WTC11 (cell line): ENCODE data around the gene CCNJ. TPM values are rescaled to one million over a fixed set of nuclear protein-coding genes. Genes with fewer than 3 reads are reported as not detected.

Experiments
- ATAC-seq: fragments of 200-7000 bp; cut with Tn5 transposase; 2 replicates; pipeline ENCODE4 v1.10.0; 2021; ENCODE audit warnings: mild to moderate bottlenecking, moderate library complexity
- CTCF ChIA-PET: fragments of 300-600 bp; sonication (Branson Sonifier 250); formaldehyde crosslinking; loops from one replicate; lab custom pipeline; 2021; ENCODE audit warnings: antibody characterized with exemption; lab: Charles Lee
- POLR2A ChIA-PET: fragments of 350-600 bp; sonication (Branson Sonifier 250); formaldehyde crosslinking; loops from one replicate; lab custom pipeline; 2021; ENCODE audit warnings: antibody characterized with exemption; lab: Charles Lee
- DNase-seq: peaks from one replicate; pipeline ENCODE4 v3.0.0; 2021; ENCODE audit warnings: low spot score
- H3K27ac Mint-ChIP-seq: 2 replicates; pipeline ENCODE4 v1.8.0; 2021; ENCODE audit warnings: mixed read lengths
- H3K27me3 Mint-ChIP-seq: 2 replicates; pipeline ENCODE4 v1.8.0; 2021; ENCODE audit warnings: low read depth, mild to moderate bottlenecking, moderate library complexity, mixed read lengths
- H3K36me3 Mint-ChIP-seq: 2 replicates; pipeline ENCODE4 v1.8.0; 2021; ENCODE audit warnings: mixed read lengths
- H3K4me1 Mint-ChIP-seq: 2 replicates; pipeline ENCODE4 v1.8.0; 2022; ENCODE audit warnings: mixed read lengths
- H3K4me3 Mint-ChIP-seq: 2 replicates; pipeline ENCODE4 v1.8.0; 2021; ENCODE audit warnings: mild to moderate bottlenecking, moderate library complexity, mixed read lengths
- H3K9me3 Mint-ChIP-seq: 2 replicates; pipeline ENCODE4 v1.8.0; 2021; ENCODE audit warnings: mixed read lengths
- ATF1 ChIP-seq: sonication (generic); formaldehyde crosslinking; IDR thresholded peaks from 2 replicates; pipeline ENCODE4 v1.8.1; 2023; ENCODE audit warnings: mild to moderate bottlenecking, moderate library complexity, missing genetic modification reagents
- ATF6 ChIP-seq: sonication (generic); formaldehyde crosslinking; IDR thresholded peaks from 2 replicates; pipeline ENCODE4 v1.8.1; 2023; ENCODE audit warnings: mild to moderate bottlenecking, missing genetic modification reagents
- CBFB ChIP-seq: sonication (generic); formaldehyde crosslinking; IDR thresholded peaks from 2 replicates; pipeline ENCODE4 v1.8.1; 2022; ENCODE audit warnings: mild to moderate bottlenecking, low read depth, missing genetic modification reagents
- FOXJ3 ChIP-seq: sonication (generic); formaldehyde crosslinking; IDR thresholded peaks from 2 replicates; pipeline ENCODE4 v1.9.0; 2021; ENCODE audit warnings: missing genetic modification reagents, mild to moderate bottlenecking, borderline replicate concordance
- IRF1 ChIP-seq: sonication (generic); formaldehyde crosslinking; IDR thresholded peaks from 2 replicates; pipeline ENCODE4 v1.8.0; 2023; ENCODE audit warnings: missing genetic modification reagents
- NFYB ChIP-seq: sonication (generic); formaldehyde crosslinking; conservative IDR thresholded peaks from 2 replicates; pipeline ENCODE4 v1.8.0; 2022; ENCODE audit warnings: low read depth, missing genetic modification reagents
- NR2C2 ChIP-seq: sonication (generic); formaldehyde crosslinking; IDR thresholded peaks from 2 replicates; pipeline ENCODE4 v1.8.0; 2022; ENCODE audit warnings: mild to moderate bottlenecking, missing genetic modification reagents
- RORB ChIP-seq: fragments of 250-450 bp; sonication (Bioruptor Pico); IDR thresholded peaks from 2 replicates; pipeline ENCODE4 v1.9.0; 2021; ENCODE audit warnings: mild to moderate bottlenecking
- SP1 ChIP-seq: sonication (generic); formaldehyde crosslinking; conservative IDR thresholded peaks from 2 replicates; pipeline ENCODE4 v1.8.1; 2022; ENCODE audit warnings: missing genetic modification reagents
- STAT6 ChIP-seq: sonication (generic); formaldehyde crosslinking; conservative IDR thresholded peaks from 2 replicates; pipeline ENCODE4 v1.8.1; 2023; ENCODE audit warnings: mild to moderate bottlenecking, low read depth, missing genetic modification reagents, moderate library complexity
- TEAD1 ChIP-seq: sonication (generic); formaldehyde crosslinking; IDR thresholded peaks from 2 replicates; pipeline ENCODE4 v1.8.0; 2022; ENCODE audit warnings: mild to moderate bottlenecking, missing genetic modification reagents
- TP53 ChIP-seq: sonication (generic); formaldehyde crosslinking; IDR thresholded peaks from 2 replicates; pipeline ENCODE4 v1.8.1; 2023; ENCODE audit warnings: mild to moderate bottlenecking, missing genetic modification reagents
- ZNF317 ChIP-seq: sonication (generic); formaldehyde crosslinking; IDR thresholded peaks from 2 replicates; pipeline ENCODE4 v1.8.1; 2023; ENCODE audit warnings: low read depth, mild to moderate bottlenecking, moderate library complexity, missing genetic modification reagents, borderline replicate concordance
- ZNF416 ChIP-seq: fragments of 250-450 bp; sonication (Bioruptor Pico); IDR thresholded peaks from 2 replicates; pipeline ENCODE4 v1.9.0; 2021; ENCODE audit warnings: mild to moderate bottlenecking, inconsistent platforms
- ZNF423 ChIP-seq: fragments of 250-450 bp; sonication (Bioruptor Pico); IDR thresholded peaks from 2 replicates; pipeline ENCODE4 v2.1.2; 2022; ENCODE audit warnings: mild to moderate bottlenecking, moderate library complexity
- ZNF671 ChIP-seq: fragments of 250-450 bp; sonication (Bioruptor Pico); IDR thresholded peaks from 2 replicates; pipeline ENCODE4 v1.8.0; 2021; ENCODE audit warnings: mild to moderate bottlenecking
- total RNA-seq: library from RNA; stranded (reverse); gene quantifications from 3 replicates; pipeline ENCODE4 v1.2.3, GENCODE V29; 2021
- TF ChIP-seq, protein P1 (sequence below): sonication (generic); formaldehyde crosslinking; IDR thresholded peaks from 2 replicates; pipeline ENCODE4 v1.8.1; 2023; ENCODE audit warnings: mild to moderate bottlenecking, missing genetic modification reagents
- TF ChIP-seq, protein P2 (sequence below): sonication (generic); formaldehyde crosslinking; IDR thresholded peaks from 2 replicates; pipeline ENCODE4 v1.8.1; 2022; ENCODE audit warnings: low read depth, missing genetic modification reagents, borderline replicate concordance
- TF ChIP-seq, protein P3 (sequence below): sonication (generic); formaldehyde crosslinking; IDR thresholded peaks from 2 replicates; pipeline ENCODE4 v1.8.0; 2023; ENCODE audit warnings: missing genetic modification reagents, mild to moderate bottlenecking, borderline replicate concordance

CCNJ gene
- total RNA-seq, 1 experiment from 2014 or later, result 25.7 TPM

DNA sequence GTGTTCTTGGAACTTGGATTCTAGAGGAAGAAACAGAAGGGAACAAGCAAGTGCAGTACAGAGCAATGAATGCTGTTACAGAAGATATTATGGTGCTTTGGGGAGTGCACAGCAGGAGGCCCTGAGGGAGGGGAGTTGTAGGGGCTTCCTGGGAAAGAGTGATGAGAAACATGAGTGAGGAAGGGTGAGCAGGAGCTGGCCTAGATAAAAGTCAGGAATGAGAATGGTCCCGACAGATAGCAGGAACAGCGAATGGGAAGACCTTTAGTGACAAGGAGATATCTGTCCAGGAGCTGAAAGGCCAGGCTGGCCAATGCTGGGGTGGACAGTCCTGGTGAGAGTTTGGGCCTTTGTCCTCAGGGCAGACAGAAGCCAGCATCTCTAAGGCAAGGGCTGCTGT, 20.6 kb upstream of the CCNJ start:
- no peak for TF ChIP-seq CBFB (CRISPR knock-in tag)
- TF ChIP-seq NFYB (CRISPR knock-in tag), result no peak
- TF ChIP-seq TP53 (CRISPR knock-in tag), result no peak
- TF ChIP-seq, all 79 proteins: peak for 0
- Mint-ChIP-seq H3K9me3 (no peaks in the 10 kb centered on the region), H3K27me3 (no peaks in the 10 kb centered on the region), H3K36me3 (no peaks in the 10 kb centered on the region), H3K27ac (no peak overlapping the region), H3K4me1 (no peaks in the 10 kb centered on the region), H3K4me3 (no peak overlapping the region)
- DNase-seq (no peak), ATAC-seq (no peak)
- ChIA-PET CTCF (no interaction called here), POLR2A (no interaction called here)

DNA sequence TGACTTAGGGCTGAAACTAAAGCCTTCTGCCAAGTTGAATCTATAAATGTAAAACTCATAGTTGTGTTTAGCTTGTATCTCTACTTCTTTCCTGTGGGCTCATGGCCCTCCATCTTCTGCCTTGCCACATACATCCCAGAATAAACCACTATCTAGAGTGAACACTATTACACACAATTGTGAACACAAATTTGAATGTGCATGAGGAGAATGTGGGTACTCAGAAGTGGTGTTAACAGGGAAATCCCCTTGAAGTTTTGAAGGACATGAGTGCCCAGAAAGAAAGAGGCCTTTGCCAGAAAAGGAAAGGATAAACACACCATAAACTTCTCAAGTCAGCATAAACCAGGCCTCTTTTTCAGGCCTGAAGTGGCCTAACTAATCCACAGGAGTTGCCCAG, 20.2 kb upstream of the CCNJ start:
- H3K36me3 Mint-ChIP-seq, result no peaks in the 10 kb centered on the region
- no peak for DNase-seq
- ATAC-seq, result no peak
- no peaks in the 10 kb centered on the region for H3K4me1 Mint-ChIP-seq
- no peak for TF ChIP-seq RORB (CRISPR knock-in tag)
- TF ChIP-seq IRF1 (CRISPR knock-in tag), result no peak
- no peak for TF ChIP-seq TEAD1 (CRISPR knock-in tag)
- TF ChIP-seq, protein P1, sequence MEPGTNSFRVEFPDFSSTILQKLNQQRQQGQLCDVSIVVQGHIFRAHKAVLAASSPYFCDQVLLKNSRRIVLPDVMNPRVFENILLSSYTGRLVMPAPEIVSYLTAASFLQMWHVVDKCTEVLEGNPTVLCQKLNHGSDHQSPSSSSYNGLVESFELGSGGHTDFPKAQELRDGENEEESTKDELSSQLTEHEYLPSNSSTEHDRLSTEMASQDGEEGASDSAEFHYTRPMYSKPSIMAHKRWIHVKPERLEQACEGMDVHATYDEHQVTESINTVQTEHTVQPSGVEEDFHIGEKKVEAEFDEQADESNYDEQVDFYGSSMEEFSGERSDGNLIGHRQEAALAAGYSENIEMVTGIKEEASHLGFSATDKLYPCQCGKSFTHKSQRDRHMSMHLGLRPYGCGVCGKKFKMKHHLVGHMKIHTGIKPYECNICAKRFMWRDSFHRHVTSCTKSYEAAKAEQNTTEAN (CRISPR knock-in tag), result no peak
- TF ChIP-seq, protein P2, sequence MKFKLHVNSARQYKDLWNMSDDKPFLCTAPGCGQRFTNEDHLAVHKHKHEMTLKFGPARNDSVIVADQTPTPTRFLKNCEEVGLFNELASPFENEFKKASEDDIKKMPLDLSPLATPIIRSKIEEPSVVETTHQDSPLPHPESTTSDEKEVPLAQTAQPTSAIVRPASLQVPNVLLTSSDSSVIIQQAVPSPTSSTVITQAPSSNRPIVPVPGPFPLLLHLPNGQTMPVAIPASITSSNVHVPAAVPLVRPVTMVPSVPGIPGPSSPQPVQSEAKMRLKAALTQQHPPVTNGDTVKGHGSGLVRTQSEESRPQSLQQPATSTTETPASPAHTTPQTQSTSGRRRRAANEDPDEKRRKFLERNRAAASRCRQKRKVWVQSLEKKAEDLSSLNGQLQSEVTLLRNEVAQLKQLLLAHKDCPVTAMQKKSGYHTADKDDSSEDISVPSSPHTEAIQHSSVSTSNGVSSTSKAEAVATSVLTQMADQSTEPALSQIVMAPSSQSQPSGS, result no peak
- TF ChIP-seq STAT6 (CRISPR knock-in tag), result no peak
- ChIA-PET POLR2A (no interaction called here), CTCF (interaction anchor here (1.0 kb wide), 1 partner anchor 206 kb away, joined by 4 read pairs; no protein-coding TSS in a partner anchor)
- no peaks in the 10 kb centered on the region for H3K9me3 Mint-ChIP-seq
- H3K27ac Mint-ChIP-seq, result no peak overlapping the region
- H3K27me3 Mint-ChIP-seq, result no peaks in the 10 kb centered on the region
- no peak overlapping the region for H3K4me3 Mint-ChIP-seq

DNA sequence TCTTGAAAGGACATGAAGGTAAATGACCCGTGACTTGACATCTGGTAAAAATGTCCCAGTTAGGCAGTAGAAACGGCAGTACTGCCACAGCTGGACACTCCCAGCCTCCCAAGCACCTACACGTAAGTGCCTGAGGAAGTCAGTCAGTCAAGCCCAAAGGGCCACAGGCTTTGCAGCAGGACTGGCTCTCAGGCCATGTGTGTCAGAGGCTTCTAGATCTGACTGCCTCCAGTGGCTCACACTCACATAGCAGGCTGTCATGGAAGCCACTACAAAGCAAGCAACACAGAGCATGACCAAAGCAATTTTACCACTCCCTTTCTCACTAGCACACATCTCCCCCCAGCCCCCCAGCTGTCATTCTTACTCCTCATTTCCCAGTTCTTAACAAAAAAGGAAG, 17.8 kb upstream of the CCNJ start:
- Mint-ChIP-seq H3K27me3 (no peaks in the 10 kb centered on the region), H3K27ac (no peak overlapping the region), H3K9me3 (no peaks in the 10 kb centered on the region), H3K4me1 (no peaks in the 10 kb centered on the region), H3K4me3 (no peak overlapping the region), H3K36me3 (no peaks in the 10 kb centered on the region)
- ChIA-PET POLR2A (no interaction called here), CTCF (no interaction called here)
- ATAC-seq, result peak; percentile 100
- peak; percentile 52 for DNase-seq
- TF ChIP-seq ZNF423 (CRISPR knock-in tag) (no peak), FOXJ3 (CRISPR knock-in tag) (no peak), CBFB (CRISPR knock-in tag) (no peak), NR2C2 (CRISPR knock-in tag) (no peak), ZNF416 (CRISPR knock-in tag) (no peak), ATF6 (CRISPR knock-in tag) (no peak), ZNF317 (CRISPR knock-in tag) (no peak), ATF1 (CRISPR knock-in tag) (no peak), ZNF671 (CRISPR knock-in tag) (no peak), IRF1 (CRISPR knock-in tag) (no peak), SP1 (CRISPR knock-in tag) (no peak)
- TF ChIP-seq, protein P3, sequence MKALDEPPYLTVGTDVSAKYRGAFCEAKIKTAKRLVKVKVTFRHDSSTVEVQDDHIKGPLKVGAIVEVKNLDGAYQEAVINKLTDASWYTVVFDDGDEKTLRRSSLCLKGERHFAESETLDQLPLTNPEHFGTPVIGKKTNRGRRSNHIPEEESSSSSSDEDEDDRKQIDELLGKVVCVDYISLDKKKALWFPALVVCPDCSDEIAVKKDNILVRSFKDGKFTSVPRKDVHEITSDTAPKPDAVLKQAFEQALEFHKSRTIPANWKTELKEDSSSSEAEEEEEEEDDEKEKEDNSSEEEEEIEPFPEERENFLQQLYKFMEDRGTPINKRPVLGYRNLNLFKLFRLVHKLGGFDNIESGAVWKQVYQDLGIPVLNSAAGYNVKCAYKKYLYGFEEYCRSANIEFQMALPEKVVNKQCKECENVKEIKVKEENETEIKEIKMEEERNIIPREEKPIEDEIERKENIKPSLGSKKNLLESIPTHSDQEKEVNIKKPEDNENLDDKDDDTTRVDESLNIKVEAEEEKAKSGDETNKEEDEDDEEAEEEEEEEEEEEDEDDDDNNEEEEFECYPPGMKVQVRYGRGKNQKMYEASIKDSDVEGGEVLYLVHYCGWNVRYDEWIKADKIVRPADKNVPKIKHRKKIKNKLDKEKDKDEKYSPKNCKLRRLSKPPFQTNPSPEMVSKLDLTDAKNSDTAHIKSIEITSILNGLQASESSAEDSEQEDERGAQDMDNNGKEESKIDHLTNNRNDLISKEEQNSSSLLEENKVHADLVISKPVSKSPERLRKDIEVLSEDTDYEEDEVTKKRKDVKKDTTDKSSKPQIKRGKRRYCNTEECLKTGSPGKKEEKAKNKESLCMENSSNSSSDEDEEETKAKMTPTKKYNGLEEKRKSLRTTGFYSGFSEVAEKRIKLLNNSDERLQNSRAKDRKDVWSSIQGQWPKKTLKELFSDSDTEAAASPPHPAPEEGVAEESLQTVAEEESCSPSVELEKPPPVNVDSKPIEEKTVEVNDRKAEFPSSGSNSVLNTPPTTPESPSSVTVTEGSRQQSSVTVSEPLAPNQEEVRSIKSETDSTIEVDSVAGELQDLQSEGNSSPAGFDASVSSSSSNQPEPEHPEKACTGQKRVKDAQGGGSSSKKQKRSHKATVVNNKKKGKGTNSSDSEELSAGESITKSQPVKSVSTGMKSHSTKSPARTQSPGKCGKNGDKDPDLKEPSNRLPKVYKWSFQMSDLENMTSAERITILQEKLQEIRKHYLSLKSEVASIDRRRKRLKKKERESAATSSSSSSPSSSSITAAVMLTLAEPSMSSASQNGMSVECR (CRISPR knock-in tag), result no peak
